Esophagus (tissue), 2 donors: ENCODE measurements around the gene OOSP1. TPM values are rescaled to one million over a fixed set of nuclear protein-coding genes. Genes with fewer than 3 reads are reported as not detected.
"Not testable (repeated sequence)": the region's sequence is repeated elsewhere in the genome, so short reads cannot be mapped to it uniquely, and the experiment has no call there.

ENCODE experiments used
- H3K27ac ChIP-seq, 2 donors: one replicate each; pipeline ENCODE4 v1.5.1; 2013; ENCODE audit warnings: low read depth in 2 of 2, mild to moderate bottlenecking in 2 of 2, inconsistent platforms in 1 of 2, low read length in 1 of 2, moderate library complexity in 1 of 2
- H3K27me3 ChIP-seq, 2 donors: one replicate each; pipeline ENCODE4 v1.6.1; 2013; ENCODE audit warnings: low read length in 2 of 2, control low read depth in 1 of 2, mild to moderate bottlenecking in 1 of 2; ENCODE audit not compliant: insufficient read depth in 2 of 2, control insufficient read depth in 1 of 2
- H3K36me3 ChIP-seq, 2 donors: one replicate each; pipeline ENCODE4 v1.6.1; 2013; ENCODE audit warnings: low read length in 1 of 2; ENCODE audit not compliant: control insufficient read depth in 2 of 2, insufficient read depth in 2 of 2
- H3K4me1 ChIP-seq, 2 donors: one replicate each; pipeline ENCODE4 v1.6.1; 2013; ENCODE audit warnings: low read length in 1 of 2; ENCODE audit not compliant: control insufficient read depth in 2 of 2, insufficient read depth in 2 of 2
- H3K4me3 ChIP-seq, 2 donors: one replicate each; pipeline ENCODE4 v1.5.1; 2013; ENCODE audit warnings: low read length in 2 of 2, mild to moderate bottlenecking in 2 of 2, low read depth in 1 of 2, moderate library complexity in 1 of 2
- H3K9me3 ChIP-seq, 2 donors: one replicate each; pipeline ENCODE4 v1.6.1; 2013; ENCODE audit warnings: mild to moderate bottlenecking in 2 of 2, low read depth in 1 of 2, low read length in 1 of 2, moderate library complexity in 1 of 2; ENCODE audit not compliant: control insufficient read depth in 2 of 2, insufficient read depth in 1 of 2
- WGBS, 2 donors: extraction: QIAGEN DNeasy Blood & Tissue Kit; methylation state at CpG; one replicate each; pipeline ENCODE4 v1.1.7; 2013; 5-methylcytosine and 5-hydroxymethylcytosine counted together
- polyA plus RNA-seq, 2 donors: library from polyadenylated mRNA; stranded (reverse); fragments of 200-250 nt; gene quantifications; one replicate each; pipeline ENCODE4 v1.2.3, GENCODE V29; 2013
- donor health status: healthy with polysubstance abuse.
- donor health status: Bipolar disorder and iron deficiency.

Gene OOSP1
- polyA plus RNA-seq, 2 donors: not detected

- Histone ChIP-seq H3K4me3 (no peak overlapping the region), H3K9me3 (no peaks in the 10 kb centered on the region), H3K27ac (no peak overlapping the region), H3K36me3 (no peaks in the 10 kb centered on the region), H3K27me3 (no peaks in the 10 kb centered on the region), H3K4me1 (no peaks in the 10 kb centered on the region)
- 45 to 52% methylated on average over 5 of the region's 5 CpGs for WGBS, 2 donors
These were observed 34.9 kb downstream of the OOSP1 start for GRCh38 chr11:59973097-59973496.

- no peaks in the 10 kb centered on the region for H3K9me3 ChIP-seq
- no peak overlapping the region for H3K4me3 ChIP-seq
- H3K27ac ChIP-seq: no peak overlapping the region
- H3K27me3 ChIP-seq: no peaks in the 10 kb centered on the region
- WGBS, 2 donors: 84 to 93% methylated on average over 4 of the region's 4 CpGs
- H3K4me1 ChIP-seq: no peaks in the 10 kb centered on the region
- no peaks in the 10 kb centered on the region for H3K36me3 ChIP-seq
These were observed 43.0 kb downstream of the OOSP1 start for GRCh38 chr11:59981106-59981770.

GRCh38 chr11:59982037-59982436 lies 43.8 kb downstream of the OOSP1 start:
- H3K36me3 ChIP-seq, H3K4me1 ChIP-seq, H3K27me3 ChIP-seq, H3K9me3 ChIP-seq, H3K4me3 ChIP-seq, H3K27ac ChIP-seq: not testable (repeated sequence)
- WGBS, 2 donors: 54 to 74% methylated on average over 4 of the region's 4 CpGs

- H3K9me3 ChIP-seq: no peaks in the 10 kb centered on the region
- no peak overlapping the region for H3K4me3 ChIP-seq
- no peak overlapping the region for H3K27ac ChIP-seq
- H3K27me3 ChIP-seq: no peaks in the 10 kb centered on the region
- WGBS, 2 donors: 81 to 83% methylated on average over 1 of the region's 1 CpG
- H3K36me3 ChIP-seq: no peaks in the 10 kb centered on the region
- no peaks in the 10 kb centered on the region for H3K4me1 ChIP-seq
These were observed 45.0 kb downstream of the OOSP1 start for GRCh38 chr11:59983212-59983611.

GRCh38 chr11:59984368-59984767 lies 46.1 kb downstream of the OOSP1 start:
- no peak overlapping the region for H3K27ac ChIP-seq
- WGBS, 2 donors: 88% methylated on average over 3 of the region's 3 CpGs
- no peaks in the 10 kb centered on the region for H3K4me1 ChIP-seq
- no peak overlapping the region for H3K4me3 ChIP-seq
- H3K36me3 ChIP-seq: no peaks in the 10 kb centered on the region
- H3K9me3 ChIP-seq: no peaks in the 10 kb centered on the region
- H3K27me3 ChIP-seq: no peaks in the 10 kb centered on the region

- Histone ChIP-seq H3K4me3 (no peak overlapping the region), H3K27ac (no peak overlapping the region), H3K36me3 (no peaks in the 10 kb centered on the region), H3K27me3 (no peaks in the 10 kb centered on the region), H3K4me1 (no peaks in the 10 kb centered on the region), H3K9me3 (no peaks in the 10 kb centered on the region)
- 78 to 82% methylated on average over 1 of the region's 1 CpG for WGBS, 2 donors
These were observed 52.2 kb downstream of the OOSP1 start for GRCh38 chr11:59990421-59990820.

GRCh38 chr11:59992425-59992824 lies 54.2 kb downstream of the OOSP1 start:
- Histone ChIP-seq H3K4me3 (no peak overlapping the region), H3K36me3 (no peaks in the 10 kb centered on the region), H3K27ac (no peak overlapping the region), H3K9me3 (no peaks in the 10 kb centered on the region), H3K4me1 (no peaks in the 10 kb centered on the region), H3K27me3 (no peaks in the 10 kb centered on the region)
- 62 to 63% methylated on average over 5 of the region's 5 CpGs for WGBS, 2 donors

- Histone ChIP-seq H3K36me3 (no peaks in the 10 kb centered on the region), H3K27ac (no peak overlapping the region), H3K9me3 (no peaks in the 10 kb centered on the region), H3K4me3 (no peak overlapping the region), H3K27me3 (no peaks in the 10 kb centered on the region), H3K4me1 (no peaks in the 10 kb centered on the region)
- 62 to 74% methylated on average over 2 of the region's 2 CpGs for WGBS, 2 donors
These were observed 59.6 kb downstream of the OOSP1 start for GRCh38 chr11:59997800-59998199.

- 63 to 73% methylated on average over 4 of the region's 4 CpGs for WGBS, 2 donors
- Histone ChIP-seq H3K27ac (no peak overlapping the region), H3K36me3 (no peaks in the 10 kb centered on the region), H3K4me3 (no peak overlapping the region), H3K9me3 (no peaks in the 10 kb centered on the region), H3K4me1 (no peaks in the 10 kb centered on the region), H3K27me3 (no peaks in the 10 kb centered on the region)
These were observed 61.5 kb downstream of the OOSP1 start for GRCh38 chr11:59999691-60000090.

GRCh38 chr11:60003729-60004128 lies 65.5 kb downstream of the OOSP1 start:
- no peaks in the 10 kb centered on the region for H3K9me3 ChIP-seq
- 70 to 76% methylated on average over 2 of the region's 2 CpGs for WGBS, 2 donors
- H3K36me3 ChIP-seq: no peaks in the 10 kb centered on the region
- no peaks in the 10 kb centered on the region for H3K4me1 ChIP-seq
- H3K27ac ChIP-seq: no peak overlapping the region
- no peak overlapping the region for H3K4me3 ChIP-seq
- H3K27me3 ChIP-seq: no peaks in the 10 kb centered on the region
